ENCODE data around the gene ENO2.
A peak's percentile ranks its signal among the peaks of the same experiment; 100 is the strongest.
"Not testable (repeated sequence)": the region's sequence is repeated elsewhere in the genome, so short reads cannot be mapped to it uniquely, and the experiment has no call there.

ENO2 gene

DNA sequence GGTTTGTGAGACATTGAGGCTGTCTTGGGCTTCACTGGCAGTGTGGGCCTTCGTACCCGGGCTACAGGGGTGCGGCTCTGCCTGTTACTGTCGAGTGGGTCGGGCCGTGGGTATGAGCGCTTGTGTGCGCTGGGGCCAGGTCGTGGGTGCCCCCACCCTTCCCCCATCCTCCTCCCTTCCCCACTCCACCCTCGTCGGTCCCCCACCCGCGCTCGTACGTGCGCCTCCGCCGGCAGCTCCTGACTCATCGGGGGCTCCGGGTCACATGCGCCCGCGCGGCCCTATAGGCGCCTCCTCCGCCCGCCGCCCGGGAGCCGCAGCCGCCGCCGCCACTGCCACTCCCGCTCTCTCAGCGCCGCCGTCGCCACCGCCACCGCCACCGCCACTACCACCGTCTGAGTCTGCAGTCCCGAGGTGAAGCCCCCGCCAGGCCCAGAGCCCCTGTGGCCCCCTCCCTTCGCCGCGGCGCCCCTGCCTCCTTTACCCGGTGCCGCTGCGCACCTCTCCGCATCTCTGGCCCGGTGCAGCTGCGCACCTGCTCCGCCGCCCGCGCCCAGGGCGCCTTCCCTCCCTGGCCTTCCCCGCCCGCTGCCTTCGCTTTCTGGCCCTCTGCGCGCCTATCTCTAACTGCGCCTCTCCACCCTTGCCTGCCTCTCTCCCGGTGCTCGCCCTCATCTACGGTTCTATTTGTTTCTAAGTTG, at the start of gene ENO2:
Gene ENO2, plus strand, starts transcription at position 335 of the 701 bp plus-strand sequence. CDS start 1,253 bp downstream, outside the sequence.
- peaks cover 38% of the 10 kb centered on the region for H3K4me1 ChIP-seq (ENCODE audit: control insufficient read depth, insufficient read depth, low read length)
- H3K9me3 ChIP-seq (ENCODE audit: control insufficient read depth, insufficient read depth, low read depth, low read length) = no peaks in the 10 kb centered on the region
- H3K9ac ChIP-seq (ENCODE audit: low read length) = peak within 1 kb of the TSS; percentile 59
- H3K4me3 ChIP-seq (ENCODE audit: low read depth, low read length) = peak within 1 kb of the TSS; percentile 68
- peaks cover 25% of the 10 kb centered on the region for H3K36me3 ChIP-seq (ENCODE audit: control insufficient read depth, insufficient read depth, low read length)
- peak within 1 kb of the TSS; percentile 35; the same call in 1 of the 2 replicates for H3K27ac ChIP-seq (ENCODE audit: low read depth, low read length)
- peaks cover 8% of the 10 kb centered on the region; the same call in 1 of the 2 replicates for H3K27me3 ChIP-seq (ENCODE audit: control insufficient read depth, insufficient read depth, low read length)

DNA sequence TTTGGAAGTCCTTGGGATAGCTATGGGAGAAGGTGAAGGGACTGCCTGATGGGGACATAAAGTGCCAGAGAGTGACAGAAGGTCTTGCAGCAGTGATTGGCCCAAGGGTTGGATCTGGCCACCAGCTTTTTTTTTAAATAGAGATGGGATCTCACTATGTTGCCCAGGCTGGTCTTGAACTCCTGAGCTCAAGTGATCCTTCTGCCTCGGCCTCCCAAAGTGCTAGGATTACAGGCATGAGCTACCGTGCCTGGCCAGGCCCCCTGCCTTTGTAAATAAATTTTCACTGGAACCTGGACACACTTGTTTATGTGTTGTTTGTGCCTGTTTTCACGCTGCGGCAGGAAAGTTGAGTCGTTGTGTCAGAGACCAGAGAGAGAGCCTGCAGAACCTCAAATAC, 49.1 kb upstream of the ENO2 start:
- peaks cover 33% of the 10 kb centered on the region for H3K4me1 ChIP-seq (ENCODE audit: control insufficient read depth, insufficient read depth, low read length)
- H3K27ac ChIP-seq (ENCODE audit: low read depth, low read length); H3K9me3 ChIP-seq (ENCODE audit: control insufficient read depth, insufficient read depth, low read depth, low read length); H3K9ac ChIP-seq (ENCODE audit: low read length); H3K27me3 ChIP-seq (ENCODE audit: control insufficient read depth, insufficient read depth, low read length); H3K4me3 ChIP-seq (ENCODE audit: low read depth, low read length): not testable (repeated sequence)
- peaks cover 73% of the 10 kb centered on the region for H3K36me3 ChIP-seq (ENCODE audit: control insufficient read depth, insufficient read depth, low read length)

DNA sequence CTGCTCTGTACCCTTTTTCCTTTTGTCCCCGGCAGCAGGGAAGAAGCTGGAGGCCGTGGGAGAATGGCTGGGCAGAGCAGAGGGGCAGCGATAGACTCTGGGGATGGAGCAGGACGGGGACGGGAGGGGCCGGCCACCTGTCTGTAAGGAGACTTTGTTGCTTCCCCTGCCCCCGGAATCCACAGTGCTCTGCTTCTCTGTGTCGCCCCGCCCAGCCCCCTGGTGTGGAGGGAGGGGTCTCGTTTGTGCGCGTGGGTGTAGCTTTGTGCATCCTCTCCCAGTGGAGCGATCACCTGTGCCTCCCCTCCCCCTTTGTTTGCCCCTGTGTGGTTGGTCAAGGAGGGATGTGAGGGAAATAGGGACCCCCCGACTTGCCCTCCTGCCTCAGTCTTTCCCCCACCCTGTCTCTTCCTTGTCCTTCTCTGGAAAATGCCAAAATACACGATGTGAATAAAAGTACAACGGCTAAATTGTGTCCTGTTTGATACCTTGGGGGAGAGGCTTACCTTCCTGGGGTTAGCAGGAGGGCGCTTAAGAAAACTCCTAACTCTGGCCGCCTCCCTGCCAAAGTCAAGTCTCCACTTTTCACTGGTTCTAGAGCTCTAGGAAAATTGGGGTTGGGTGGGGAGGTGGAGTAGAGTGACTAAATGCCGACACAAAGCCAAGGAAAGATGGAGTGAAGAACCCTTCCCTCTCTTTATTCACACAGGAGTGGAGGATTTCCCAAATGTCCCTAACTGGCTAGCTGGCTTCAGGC, 48.0 kb upstream of the ENO2 start:
- H3K4me1 ChIP-seq (ENCODE audit: control insufficient read depth, insufficient read depth, low read length) = peaks cover 39% of the 10 kb centered on the region
- no peak overlapping the region for H3K27ac ChIP-seq (ENCODE audit: low read depth, low read length)
- peaks cover 73% of the 10 kb centered on the region for H3K36me3 ChIP-seq (ENCODE audit: control insufficient read depth, insufficient read depth, low read length)
- H3K9ac ChIP-seq (ENCODE audit: low read length) = peak overlapping the region; percentile 56
- H3K9me3 ChIP-seq (ENCODE audit: control insufficient read depth, insufficient read depth, low read depth, low read length) = no peaks in the 10 kb centered on the region
- H3K4me3 ChIP-seq (ENCODE audit: low read depth, low read length) = peak overlapping the region; percentile 91
- H3K27me3 ChIP-seq (ENCODE audit: control insufficient read depth, insufficient read depth, low read length) = no peaks in the 10 kb centered on the region

DNA sequence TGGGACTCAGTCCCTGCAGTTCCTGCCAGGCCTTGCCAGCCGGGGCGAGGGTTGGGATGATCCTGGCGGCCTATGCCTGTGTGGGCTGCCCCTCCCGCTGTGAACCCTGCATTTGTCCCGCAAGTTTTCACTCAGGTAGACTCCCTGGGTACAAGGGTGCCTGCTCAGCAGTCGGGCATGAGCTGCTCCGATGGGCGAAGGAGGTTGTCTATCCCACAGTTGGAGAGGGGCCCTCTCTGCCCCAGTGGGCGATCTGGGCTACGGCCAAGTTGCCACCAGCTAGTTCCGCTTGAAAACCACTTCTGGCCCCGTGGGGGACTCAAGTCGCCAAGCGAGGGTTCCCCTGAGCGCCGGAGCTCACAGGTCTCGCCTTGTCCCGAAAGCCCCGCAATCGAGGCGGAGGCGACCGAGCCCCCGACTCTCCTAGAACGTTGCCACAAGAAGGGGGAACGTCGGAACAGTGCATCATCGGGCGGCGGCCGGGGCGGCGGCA, 47.4 kb upstream of the ENO2 start:
- Histone ChIP-seq H3K9ac (ENCODE audit: low read length) (peak overlapping the region; percentile 56), H3K9me3 (ENCODE audit: control insufficient read depth, insufficient read depth, low read depth, low read length) (no peaks in the 10 kb centered on the region), H3K27ac (ENCODE audit: low read depth, low read length) (no peak overlapping the region), H3K4me1 (ENCODE audit: control insufficient read depth, insufficient read depth, low read length) (peaks cover 45% of the 10 kb centered on the region), H3K4me3 (ENCODE audit: low read depth, low read length) (peak overlapping the region; percentile 91), H3K27me3 (ENCODE audit: control insufficient read depth, insufficient read depth, low read length) (no peaks in the 10 kb centered on the region), H3K36me3 (ENCODE audit: control insufficient read depth, insufficient read depth, low read length) (peaks cover 68% of the 10 kb centered on the region)

DNA sequence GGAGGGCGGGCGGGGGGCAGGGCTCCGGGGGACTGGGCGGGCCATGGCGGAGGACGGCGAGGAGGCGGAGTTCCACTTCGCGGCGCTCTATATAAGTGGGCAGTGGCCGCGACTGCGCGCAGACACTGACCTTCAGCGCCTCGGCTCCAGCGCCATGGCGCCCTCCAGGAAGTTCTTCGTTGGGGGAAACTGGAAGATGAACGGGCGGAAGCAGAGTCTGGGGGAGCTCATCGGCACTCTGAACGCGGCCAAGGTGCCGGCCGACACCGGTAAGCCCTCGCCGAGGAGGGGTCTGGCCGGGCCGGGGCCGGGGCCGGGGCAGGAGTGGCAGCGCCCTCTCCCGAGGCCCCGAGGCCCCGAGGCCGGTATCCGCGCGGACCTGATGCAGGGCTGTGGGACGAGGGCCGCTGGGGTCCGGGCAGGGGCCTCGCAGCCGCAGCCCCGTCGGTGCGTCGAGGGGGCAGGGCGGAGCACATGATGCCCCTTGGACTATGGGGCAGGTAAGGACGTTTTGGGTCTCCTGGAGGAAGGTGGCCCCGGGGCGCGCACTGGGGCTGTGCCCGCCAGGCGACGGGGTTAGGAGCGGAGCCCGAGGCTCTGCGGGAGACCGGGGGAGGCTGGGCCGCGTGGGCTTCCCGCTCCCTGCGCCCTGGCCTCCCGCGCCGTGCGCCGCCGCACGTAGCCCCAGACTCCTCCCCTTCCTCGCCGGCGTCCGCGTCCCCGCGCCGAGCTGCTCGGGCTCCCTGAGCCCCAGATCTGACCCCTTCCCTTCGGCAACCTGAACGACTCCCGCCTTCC, 46.8 kb upstream of the ENO2 start, which contains the start of gene TPI1:
Gene TPI1, plus strand, starts transcription at position 119 of the 798 bp plus-strand sequence. Its CDS starts 36 bp downstream, at position 155.
- H3K27ac ChIP-seq (ENCODE audit: low read depth, low read length) = peak within 1 kb of the TSS; percentile 98
- no peaks in the 10 kb centered on the region for H3K9me3 ChIP-seq (ENCODE audit: control insufficient read depth, insufficient read depth, low read depth, low read length)
- peaks cover 62% of the 10 kb centered on the region for H3K36me3 ChIP-seq (ENCODE audit: control insufficient read depth, insufficient read depth, low read length)
- peaks cover 48% of the 10 kb centered on the region for H3K4me1 ChIP-seq (ENCODE audit: control insufficient read depth, insufficient read depth, low read length)
- peak within 1 kb of the TSS; percentile 91 for H3K4me3 ChIP-seq (ENCODE audit: low read depth, low read length)
- H3K9ac ChIP-seq (ENCODE audit: low read length) = peak within 1 kb of the TSS; percentile 98
- H3K27me3 ChIP-seq (ENCODE audit: control insufficient read depth, insufficient read depth, low read length) = no peaks in the 10 kb centered on the region

DNA sequence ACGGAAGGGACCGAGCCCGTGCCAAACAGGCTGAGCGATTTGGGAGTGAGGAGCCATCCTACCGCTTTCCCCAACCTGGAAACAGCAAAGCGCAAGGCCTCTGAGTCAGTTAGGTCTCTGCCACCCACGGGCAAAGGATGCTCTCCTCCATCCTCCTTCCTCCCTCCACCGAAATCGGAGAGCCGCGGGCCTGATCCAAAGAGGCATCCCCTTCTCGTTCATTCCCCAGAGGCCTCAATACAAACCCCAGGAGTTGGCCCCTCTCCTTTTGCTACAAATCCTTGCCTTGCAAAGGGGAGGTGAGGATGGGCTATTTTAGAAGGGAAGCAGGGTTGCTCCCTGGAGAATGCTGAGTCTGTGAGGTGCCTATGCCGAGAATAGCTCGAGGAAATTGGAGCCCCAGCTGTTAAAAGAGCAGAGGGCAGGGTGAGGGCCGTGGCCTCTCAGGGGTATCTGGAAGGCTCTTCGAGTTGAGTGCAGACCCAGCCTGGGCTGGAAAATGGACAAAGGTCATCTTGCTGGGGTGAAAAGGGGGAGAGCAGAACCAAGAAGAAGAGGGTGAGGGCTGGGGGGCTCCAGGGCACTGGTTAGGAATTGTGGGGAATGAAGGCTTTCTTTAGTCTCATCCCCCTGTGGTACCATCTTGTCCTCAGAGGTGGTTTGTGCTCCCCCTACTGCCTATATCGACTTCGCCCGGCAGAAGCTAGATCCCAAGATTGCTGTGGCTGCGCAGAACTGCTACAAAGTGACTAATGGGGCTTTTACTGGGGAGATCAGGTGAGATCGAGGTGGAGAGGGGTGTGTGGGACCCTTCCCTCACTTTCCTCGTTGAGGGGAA, 46.0 kb upstream of the ENO2 start:
- Histone ChIP-seq H3K36me3 (ENCODE audit: control insufficient read depth, insufficient read depth, low read length) (peaks cover 54% of the 10 kb centered on the region), H3K9ac (ENCODE audit: low read length) (peak overlapping the region; percentile 98), H3K4me1 (ENCODE audit: control insufficient read depth, insufficient read depth, low read length) (peaks cover 48% of the 10 kb centered on the region)

DNA sequence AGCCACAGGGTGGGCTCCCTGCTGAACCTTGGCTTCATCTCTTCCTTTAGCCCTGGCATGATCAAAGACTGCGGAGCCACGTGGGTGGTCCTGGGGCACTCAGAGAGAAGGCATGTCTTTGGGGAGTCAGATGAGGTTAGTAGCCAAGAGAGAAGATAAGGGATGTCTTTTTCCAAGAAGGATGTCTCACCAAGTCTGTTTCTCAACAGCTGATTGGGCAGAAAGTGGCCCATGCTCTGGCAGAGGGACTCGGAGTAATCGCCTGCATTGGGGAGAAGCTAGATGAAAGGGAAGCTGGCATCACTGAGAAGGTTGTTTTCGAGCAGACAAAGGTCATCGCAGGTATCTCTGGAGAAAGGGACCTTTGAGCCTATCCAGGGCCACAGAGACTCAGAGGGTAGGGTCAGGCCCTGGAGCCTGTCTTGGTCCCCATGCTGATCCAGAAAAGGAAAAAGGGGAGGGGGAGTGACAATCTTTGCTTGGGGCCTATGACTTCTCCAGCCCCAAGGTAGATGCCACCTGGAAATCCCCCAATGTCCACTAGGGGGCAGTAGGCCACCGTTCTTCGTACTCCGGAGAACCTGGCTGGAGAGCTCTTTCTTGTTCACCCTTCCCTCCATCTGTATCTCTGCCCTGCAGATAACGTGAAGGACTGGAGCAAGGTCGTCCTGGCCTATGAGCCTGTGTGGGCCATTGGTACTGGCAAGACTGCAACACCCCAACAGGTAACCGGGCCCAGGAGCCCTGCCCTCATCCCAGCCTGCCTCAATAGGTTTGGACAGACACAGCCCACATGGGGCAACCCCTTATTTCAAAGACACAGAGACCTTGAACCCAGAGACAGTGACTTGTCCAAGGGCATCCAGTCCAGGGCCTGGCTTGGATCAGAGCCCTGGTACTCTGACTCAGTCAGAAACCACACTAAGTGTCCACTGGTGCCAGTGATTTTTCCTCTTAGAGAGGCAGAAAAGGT, 45.0 kb upstream of the ENO2 start:
- no peak overlapping the region for H3K27ac ChIP-seq (ENCODE audit: low read depth, low read length)
- peaks cover 45% of the 10 kb centered on the region for H3K36me3 ChIP-seq (ENCODE audit: control insufficient read depth, insufficient read depth, low read length)
- peaks cover 48% of the 10 kb centered on the region for H3K4me1 ChIP-seq (ENCODE audit: control insufficient read depth, insufficient read depth, low read length)
- H3K4me3 ChIP-seq (ENCODE audit: low read depth, low read length) = peak overlapping the region; percentile 91
- H3K9me3 ChIP-seq (ENCODE audit: control insufficient read depth, insufficient read depth, low read depth, low read length) = no peaks in the 10 kb centered on the region
- no peaks in the 10 kb centered on the region for H3K27me3 ChIP-seq (ENCODE audit: control insufficient read depth, insufficient read depth, low read length)
- peak overlapping the region; percentile 98 for H3K9ac ChIP-seq (ENCODE audit: low read length)

More for the DNA sequence above, 46.0 kb upstream of the ENO2 start:
- H3K27me3 ChIP-seq (ENCODE audit: control insufficient read depth, insufficient read depth, low read length) = no peaks in the 10 kb centered on the region
- peak overlapping the region; percentile 98; the same call in 1 of the 2 replicates for H3K27ac ChIP-seq (ENCODE audit: low read depth, low read length)
- no peaks in the 10 kb centered on the region for H3K9me3 ChIP-seq (ENCODE audit: control insufficient read depth, insufficient read depth, low read depth, low read length)
- H3K4me3 ChIP-seq (ENCODE audit: low read depth, low read length) = peak overlapping the region; percentile 91

DNA sequence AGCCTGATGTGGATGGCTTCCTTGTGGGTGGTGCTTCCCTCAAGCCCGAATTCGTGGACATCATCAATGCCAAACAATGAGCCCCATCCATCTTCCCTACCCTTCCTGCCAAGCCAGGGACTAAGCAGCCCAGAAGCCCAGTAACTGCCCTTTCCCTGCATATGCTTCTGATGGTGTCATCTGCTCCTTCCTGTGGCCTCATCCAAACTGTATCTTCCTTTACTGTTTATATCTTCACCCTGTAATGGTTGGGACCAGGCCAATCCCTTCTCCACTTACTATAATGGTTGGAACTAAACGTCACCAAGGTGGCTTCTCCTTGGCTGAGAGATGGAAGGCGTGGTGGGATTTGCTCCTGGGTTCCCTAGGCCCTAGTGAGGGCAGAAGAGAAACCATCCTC, 44.1 kb upstream of the ENO2 start:
- Histone ChIP-seq H3K36me3 (ENCODE audit: control insufficient read depth, insufficient read depth, low read length) (peaks cover 35% of the 10 kb centered on the region), H3K4me1 (ENCODE audit: control insufficient read depth, insufficient read depth, low read length) (peaks cover 48% of the 10 kb centered on the region)
- not testable (repeated sequence) for H3K4me3 ChIP-seq (ENCODE audit: low read depth, low read length); H3K27ac ChIP-seq (ENCODE audit: low read depth, low read length); H3K9me3 ChIP-seq (ENCODE audit: control insufficient read depth, insufficient read depth, low read depth, low read length); H3K27me3 ChIP-seq (ENCODE audit: control insufficient read depth, insufficient read depth, low read length); H3K9ac ChIP-seq (ENCODE audit: low read length)

DNA sequence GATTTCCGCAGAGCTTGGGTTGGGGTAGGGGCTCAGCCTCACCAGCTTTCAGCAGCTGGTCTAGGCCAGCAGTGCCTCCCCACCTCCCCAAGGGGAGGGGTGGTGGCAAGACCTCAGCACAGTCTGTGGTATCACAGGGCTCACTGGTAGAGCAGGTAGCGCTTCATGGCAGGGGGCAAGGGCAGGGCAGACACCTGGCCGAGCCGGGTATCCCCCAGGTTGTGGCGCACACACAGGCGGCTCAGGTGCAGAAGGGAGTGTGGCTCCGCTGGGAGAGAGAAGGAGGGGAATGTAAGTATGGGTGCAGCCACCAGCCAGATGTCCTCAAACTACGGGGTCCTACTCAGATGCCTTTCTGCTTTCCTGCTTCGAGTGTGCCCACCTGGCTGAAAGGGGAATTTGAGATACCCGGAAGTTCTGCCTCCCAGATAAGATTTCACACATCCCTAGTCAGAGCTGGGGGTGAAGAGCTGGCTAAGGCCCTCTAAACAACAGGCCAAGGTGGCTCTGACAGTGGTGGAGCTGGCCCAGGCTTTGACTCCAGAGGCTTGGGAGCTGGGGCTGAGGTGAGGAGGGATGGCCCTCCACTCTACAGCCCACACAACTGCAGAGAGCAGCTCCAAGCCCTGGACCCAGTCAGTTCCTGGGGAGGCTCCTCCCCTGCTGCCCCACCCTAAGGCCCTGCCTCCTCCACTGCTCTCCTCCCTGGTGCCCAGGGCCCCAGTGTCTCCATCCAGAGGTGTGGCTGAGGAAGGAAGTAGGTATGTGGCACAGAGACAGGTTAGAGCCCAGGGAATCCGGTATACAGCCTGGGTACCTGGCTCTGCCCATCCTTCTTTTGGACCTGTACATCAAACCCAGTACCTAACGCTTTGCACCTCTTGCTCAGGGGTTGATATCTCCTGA, 43.1 kb upstream of the ENO2 start:
- peak overlapping the region; percentile 93 for H3K9ac ChIP-seq (ENCODE audit: low read length)
- H3K27me3 ChIP-seq (ENCODE audit: control insufficient read depth, insufficient read depth, low read length) = no peaks in the 10 kb centered on the region
- H3K36me3 ChIP-seq (ENCODE audit: control insufficient read depth, insufficient read depth, low read length) = peaks cover 33% of the 10 kb centered on the region
- H3K4me1 ChIP-seq (ENCODE audit: control insufficient read depth, insufficient read depth, low read length) = peaks cover 40% of the 10 kb centered on the region
- H3K4me3 ChIP-seq (ENCODE audit: low read depth, low read length) = peak overlapping the region; percentile 98
- H3K9me3 ChIP-seq (ENCODE audit: control insufficient read depth, insufficient read depth, low read depth, low read length) = no peaks in the 10 kb centered on the region
- H3K27ac ChIP-seq (ENCODE audit: low read depth, low read length) = no peak overlapping the region
